ENCODE results near the gene AHRR.

AHRR gene

DNA sequence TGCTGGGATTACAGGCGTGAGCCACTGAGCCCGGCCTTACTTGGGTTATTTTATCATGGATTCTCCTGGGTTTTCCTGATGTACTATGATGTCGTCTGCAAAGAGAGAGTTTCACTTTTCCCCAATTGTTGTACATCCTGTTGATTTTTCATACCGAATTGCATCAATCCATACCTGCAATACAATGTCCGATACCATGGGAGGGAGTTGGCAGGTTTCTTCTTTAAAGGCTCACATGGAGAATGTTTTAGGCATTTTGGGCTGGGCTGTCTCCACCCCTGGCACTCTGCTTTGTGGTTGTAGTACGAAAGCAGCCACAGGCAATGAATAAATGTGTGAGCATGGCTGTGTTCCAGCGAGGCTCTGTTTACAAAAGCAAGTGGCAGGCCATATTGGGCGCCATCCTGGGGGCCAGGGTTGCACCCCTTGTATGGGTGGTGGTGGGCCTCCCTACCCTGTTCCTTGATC lies 86.3 kb downstream of the AHRR start:
- TF ChIP-seq SIN3A (IDR thresholded peaks at IDR 0.05; ENCODE audit: borderline replicate concordance, insufficient read depth, low read length) (no peak), POLR2AphosphoS5 (IDR thresholded peaks at IDR 0.05; ENCODE audit: low read depth, low read length) (no peak), TAF1 (IDR thresholded peaks at IDR 0.05; ENCODE audit: borderline replicate concordance, insufficient read depth, low read length) (no peak), FOXP2 (optimal IDR thresholded peaks at IDR 0.05; ENCODE audit: borderline replicate concordance, extremely low read depth, extremely low read length, insufficient read depth) (no peak)
- TF ChIP-seq, protein P1, sequence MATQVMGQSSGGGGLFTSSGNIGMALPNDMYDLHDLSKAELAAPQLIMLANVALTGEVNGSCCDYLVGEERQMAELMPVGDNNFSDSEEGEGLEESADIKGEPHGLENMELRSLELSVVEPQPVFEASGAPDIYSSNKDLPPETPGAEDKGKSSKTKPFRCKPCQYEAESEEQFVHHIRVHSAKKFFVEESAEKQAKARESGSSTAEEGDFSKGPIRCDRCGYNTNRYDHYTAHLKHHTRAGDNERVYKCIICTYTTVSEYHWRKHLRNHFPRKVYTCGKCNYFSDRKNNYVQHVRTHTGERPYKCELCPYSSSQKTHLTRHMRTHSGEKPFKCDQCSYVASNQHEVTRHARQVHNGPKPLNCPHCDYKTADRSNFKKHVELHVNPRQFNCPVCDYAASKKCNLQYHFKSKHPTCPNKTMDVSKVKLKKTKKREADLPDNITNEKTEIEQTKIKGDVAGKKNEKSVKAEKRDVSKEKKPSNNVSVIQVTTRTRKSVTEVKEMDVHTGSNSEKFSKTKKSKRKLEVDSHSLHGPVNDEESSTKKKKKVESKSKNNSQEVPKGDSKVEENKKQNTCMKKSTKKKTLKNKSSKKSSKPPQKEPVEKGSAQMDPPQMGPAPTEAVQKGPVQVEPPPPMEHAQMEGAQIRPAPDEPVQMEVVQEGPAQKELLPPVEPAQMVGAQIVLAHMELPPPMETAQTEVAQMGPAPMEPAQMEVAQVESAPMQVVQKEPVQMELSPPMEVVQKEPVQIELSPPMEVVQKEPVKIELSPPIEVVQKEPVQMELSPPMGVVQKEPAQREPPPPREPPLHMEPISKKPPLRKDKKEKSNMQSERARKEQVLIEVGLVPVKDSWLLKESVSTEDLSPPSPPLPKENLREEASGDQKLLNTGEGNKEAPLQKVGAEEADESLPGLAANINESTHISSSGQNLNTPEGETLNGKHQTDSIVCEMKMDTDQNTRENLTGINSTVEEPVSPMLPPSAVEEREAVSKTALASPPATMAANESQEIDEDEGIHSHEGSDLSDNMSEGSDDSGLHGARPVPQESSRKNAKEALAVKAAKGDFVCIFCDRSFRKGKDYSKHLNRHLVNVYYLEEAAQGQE (IDR thresholded peaks at IDR 0.05; ENCODE audit: insufficient read depth in 1 of 2, low read depth in 2 of 2, low read length in 2 of 2): no peak

DNA sequence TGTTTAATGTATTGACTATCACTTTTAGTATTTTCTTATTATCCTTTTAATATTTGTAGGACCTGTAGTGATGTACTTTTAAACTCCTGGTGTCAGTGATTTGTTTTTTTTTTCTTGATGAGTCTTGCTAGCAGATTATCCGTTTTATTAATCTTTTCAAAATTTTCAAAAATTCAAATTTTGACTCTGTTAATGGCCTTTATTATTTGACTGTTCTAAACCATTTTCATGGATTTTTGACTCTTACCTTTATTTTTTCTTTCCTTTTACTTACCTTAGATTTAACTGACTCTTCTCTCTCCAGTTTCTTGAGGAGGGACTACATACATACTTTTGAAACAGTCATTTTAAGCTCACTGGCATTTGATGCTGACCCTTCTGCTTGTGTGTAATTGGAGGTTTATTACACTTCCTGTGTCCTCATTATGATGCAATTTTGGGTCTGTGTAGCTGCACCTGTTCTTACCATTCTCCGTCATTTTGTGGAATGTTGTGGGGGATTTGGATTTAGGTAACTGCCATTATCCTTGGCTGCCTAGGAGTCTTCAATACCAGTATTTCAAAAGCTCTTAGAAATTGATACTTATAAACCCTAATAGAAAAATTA lies 89.5 kb downstream of the AHRR start:
- TF ChIP-seq, protein P1 (IDR thresholded peaks at IDR 0.05; ENCODE audit: insufficient read depth in 1 of 2, low read depth in 2 of 2, low read length in 2 of 2): no peak
- TF ChIP-seq TAF1 (IDR thresholded peaks at IDR 0.05; ENCODE audit: borderline replicate concordance, insufficient read depth, low read length) (no peak), SIN3A (IDR thresholded peaks at IDR 0.05; ENCODE audit: borderline replicate concordance, insufficient read depth, low read length) (no peak), FOXP2 (optimal IDR thresholded peaks at IDR 0.05; ENCODE audit: borderline replicate concordance, extremely low read depth, extremely low read length, insufficient read depth) (no peak), POLR2AphosphoS5 (IDR thresholded peaks at IDR 0.05; ENCODE audit: low read depth, low read length) (no peak)

DNA sequence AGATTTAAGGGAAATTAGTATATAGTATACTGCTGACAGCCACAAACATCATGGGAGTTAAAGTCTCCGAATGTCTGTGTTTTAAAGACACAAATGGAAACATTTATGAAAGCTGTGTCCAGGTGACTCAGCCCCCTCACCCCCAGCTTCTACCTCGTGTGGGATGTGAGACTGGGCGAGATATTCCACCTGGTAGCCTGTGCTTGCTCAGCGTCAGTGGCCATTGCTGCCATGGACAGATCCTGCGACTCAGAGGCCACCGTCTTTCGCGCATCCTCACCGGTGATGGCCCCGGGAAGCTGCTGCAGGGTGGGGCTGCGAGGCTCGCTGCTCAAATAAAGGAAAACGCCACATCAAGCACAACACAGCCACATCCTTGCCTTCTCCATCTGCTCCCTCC lies 90.2 kb downstream of the AHRR start:
- TF ChIP-seq FOXP2 (optimal IDR thresholded peaks at IDR 0.05; ENCODE audit: borderline replicate concordance, extremely low read depth, extremely low read length, insufficient read depth) (no peak), SIN3A (IDR thresholded peaks at IDR 0.05; ENCODE audit: borderline replicate concordance, insufficient read depth, low read length) (no peak), POLR2AphosphoS5 (IDR thresholded peaks at IDR 0.05; ENCODE audit: low read depth, low read length) (no peak), TAF1 (IDR thresholded peaks at IDR 0.05; ENCODE audit: borderline replicate concordance, insufficient read depth, low read length) (no peak)
- TF ChIP-seq, protein P1 (IDR thresholded peaks at IDR 0.05; ENCODE audit: insufficient read depth in 1 of 2, low read depth in 2 of 2, low read length in 2 of 2): no peak

DNA sequence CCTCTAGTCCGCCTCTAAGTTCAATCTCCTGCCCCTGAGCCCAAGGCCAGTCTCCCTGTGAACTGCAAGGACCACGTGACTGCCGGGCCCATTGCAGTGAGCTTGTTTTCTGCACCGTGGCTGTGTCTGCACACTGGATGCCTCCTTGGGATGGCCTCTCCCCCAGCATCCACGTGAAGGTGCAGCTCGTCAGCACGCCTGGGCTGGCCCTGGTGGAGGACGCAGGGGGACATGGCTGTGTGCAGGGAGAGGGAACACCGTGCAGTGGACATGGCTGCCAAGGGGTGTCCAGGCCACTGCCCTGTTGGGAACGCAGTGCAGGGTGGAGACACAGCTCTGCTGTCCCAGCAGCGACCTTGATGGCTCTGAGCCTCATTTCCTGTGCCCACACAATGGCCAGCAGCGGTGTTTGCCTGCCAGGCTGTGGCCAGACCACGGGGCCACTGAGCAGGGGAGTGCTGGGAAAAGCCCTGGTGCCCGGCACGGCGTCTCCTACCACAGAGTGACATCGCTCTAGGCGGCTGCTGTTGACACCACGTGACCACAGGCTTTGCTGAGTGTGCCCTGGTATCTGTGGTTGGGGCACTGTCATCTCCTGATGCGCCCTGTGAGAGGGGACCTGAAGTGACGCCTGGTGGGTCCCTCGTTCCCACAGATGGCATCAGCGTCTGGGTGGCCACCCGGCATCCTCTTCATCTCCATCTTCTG lies 94.6 kb downstream of the AHRR start:
- TF ChIP-seq, protein P1 (IDR thresholded peaks at IDR 0.05; ENCODE audit: insufficient read depth in 1 of 2, low read depth in 2 of 2, low read length in 2 of 2): no peak
- no peak for TF ChIP-seq TAF1 (IDR thresholded peaks at IDR 0.05; ENCODE audit: borderline replicate concordance, insufficient read depth, low read length)
- TF ChIP-seq FOXP2 (optimal IDR thresholded peaks at IDR 0.05; ENCODE audit: borderline replicate concordance, extremely low read depth, extremely low read length, insufficient read depth): no peak
- no peak for TF ChIP-seq POLR2AphosphoS5 (IDR thresholded peaks at IDR 0.05; ENCODE audit: low read depth, low read length)
- no peak for TF ChIP-seq SIN3A (IDR thresholded peaks at IDR 0.05; ENCODE audit: borderline replicate concordance, insufficient read depth, low read length)

Data from PFSK-1 (cell line).